NCI-H1417 (cell line): ENCODE data around the gene BRPF3.
"Not testable (repeated sequence)": the region's sequence is repeated elsewhere in the genome, so short reads cannot be mapped to it uniquely, and the experiment has no call there.

ENCODE experiments used
- DNase-seq, 3 experiments: peaks; one replicate each; lab custom pipeline; 2025; lab: John Stamatoyannopoulos, UW

BRPF3 gene

GRCh38 chr6:36200998-36201596 is 4.6 kb downstream of the BRPF3 start:
- no peak for DNase-seq

- peak in 1 of 3 experiments; percentile 44 for DNase-seq
These were observed 5.1 kb downstream of the BRPF3 start for GRCh38 chr6:36201612-36202011.

DNA sequence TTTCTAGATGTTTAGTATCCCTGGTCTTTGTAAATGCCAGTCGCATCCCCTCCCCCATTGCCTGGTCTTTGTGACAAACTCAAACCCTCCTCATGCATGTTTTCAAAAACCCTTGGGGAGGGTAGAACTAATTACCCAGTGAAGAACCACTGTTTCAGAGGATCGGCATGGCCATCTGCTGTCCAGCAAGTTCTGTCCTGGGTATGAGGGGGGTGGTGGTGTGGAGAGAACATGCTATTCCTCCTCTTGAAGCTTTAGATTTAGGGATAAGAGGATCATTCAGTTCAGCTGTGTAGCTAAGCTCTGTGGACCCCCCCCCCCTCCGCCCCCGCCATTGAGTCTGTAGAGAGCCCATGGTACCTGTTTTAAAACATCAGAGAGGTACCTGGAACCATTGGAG is 5.6 kb downstream of the BRPF3 start:
- no peak for DNase-seq

DNA sequence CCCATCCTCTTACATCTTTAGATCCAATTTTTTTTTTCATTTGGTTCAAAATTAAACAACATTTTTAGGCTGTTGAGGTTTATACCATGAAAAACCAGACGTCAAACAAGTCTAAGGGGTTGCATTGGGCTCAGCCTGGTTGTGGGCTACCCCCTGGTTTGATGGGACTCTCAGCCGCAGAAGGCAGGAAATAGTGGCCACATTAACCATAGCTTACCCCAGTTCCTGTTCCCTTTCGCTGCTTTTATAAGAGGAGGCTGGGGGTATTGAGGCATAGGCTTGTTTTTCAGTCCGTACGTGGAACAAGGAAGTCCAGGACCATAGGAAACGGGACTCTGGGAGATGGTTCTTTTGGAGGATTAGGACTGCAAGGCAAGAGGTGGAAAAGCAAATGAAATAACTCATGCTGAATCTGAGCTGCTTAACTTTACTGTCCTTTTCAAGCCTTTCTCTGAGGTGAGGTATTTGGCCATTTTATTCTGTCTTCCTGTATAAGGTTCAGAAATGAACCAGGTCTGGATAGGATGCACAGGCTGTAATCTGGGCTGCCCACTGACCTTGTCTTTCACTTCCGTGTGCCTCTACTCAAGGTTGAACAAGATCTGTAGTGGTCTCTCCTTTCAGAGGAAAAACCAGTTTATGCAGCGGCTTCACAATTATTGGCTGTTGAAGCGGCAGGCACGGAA is 7.7 kb downstream of the BRPF3 start:
- DNase-seq, result no peak

DNA sequence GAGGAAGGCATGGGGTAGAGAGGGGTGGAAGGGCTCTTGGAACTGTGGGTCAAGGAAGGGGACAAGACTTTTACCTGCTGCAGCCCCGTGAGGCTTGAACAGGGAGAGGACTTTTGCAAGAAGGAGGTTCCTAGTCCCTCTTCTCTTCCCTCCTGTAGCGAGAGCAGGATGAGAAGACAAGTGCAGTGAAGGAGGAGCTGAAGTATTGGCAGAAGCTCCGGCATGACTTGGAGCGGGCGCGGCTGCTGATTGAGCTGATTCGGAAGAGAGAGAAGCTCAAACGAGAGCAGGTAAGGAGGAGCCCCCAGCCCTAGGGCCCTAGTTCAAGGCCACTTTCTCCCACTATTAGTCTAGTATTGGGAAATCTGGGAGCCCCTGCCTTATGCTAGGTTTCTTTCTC is 10.6 kb downstream of the BRPF3 start:
- no peak for DNase-seq

- no peak for DNase-seq
These were observed 13.1 kb downstream of the BRPF3 start for GRCh38 chr6:36209606-36210005.

DNA sequence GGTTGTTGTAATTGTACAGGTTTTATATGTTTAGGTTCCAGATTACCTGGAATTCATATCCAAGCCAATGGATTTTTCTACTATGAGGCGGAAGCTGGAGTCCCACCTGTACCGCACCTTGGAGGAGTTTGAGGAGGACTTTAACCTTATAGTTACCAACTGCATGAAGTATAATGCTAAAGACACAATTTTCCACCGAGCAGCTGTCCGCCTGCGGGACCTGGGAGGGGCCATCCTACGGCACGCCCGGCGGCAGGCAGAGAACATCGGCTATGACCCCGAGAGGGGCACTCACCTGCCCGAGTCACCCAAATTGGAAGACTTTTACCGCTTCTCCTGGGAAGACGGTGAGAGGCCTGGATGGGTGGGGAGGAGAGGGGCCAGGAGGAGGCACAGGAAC is 13.6 kb downstream of the BRPF3 start:
- no peak for DNase-seq

- DNase-seq, result no peak
These were observed 14.5 kb downstream of the BRPF3 start for GRCh38 chr6:36210886-36211595.

DNA sequence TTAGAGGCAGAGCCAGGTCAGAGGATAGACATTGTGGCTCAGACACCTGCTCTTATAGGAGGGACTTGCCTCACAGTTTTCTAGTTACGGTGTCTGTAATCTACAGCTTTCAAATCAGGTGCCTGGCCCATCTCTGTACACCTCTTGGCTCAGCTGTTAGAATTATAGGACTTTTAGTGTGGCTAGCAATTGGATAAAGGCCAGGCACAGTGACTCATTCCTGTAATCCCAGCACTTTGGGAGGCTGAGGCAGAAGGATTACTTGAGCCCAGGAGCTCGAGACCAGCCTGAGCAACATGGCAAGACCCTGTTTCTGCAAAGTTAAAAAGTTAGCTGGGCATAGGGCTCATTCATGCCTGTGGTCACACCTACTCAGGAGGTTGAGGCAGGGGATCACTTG is 20.0 kb downstream of the BRPF3 start:
- no peak for DNase-seq

DNA sequence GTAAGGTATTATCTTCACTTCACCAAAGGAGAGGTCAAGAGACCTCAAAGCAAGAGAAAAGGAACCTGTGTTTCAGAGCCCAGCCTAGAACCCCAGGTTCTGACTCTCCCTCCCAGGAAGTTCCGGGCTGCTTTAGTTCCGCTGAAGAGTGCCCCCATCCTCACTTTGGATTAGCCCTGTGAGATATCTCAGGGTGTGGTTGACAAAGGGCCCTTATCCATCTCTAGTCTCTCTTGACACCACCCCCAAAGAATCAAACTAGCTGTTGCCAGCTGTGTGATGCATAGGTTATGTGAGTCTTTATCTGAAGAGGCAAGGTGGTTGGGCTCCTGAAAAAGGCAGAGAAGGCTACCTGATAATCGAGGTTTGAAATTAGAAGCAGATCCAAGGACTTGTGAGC is 20.6 kb downstream of the BRPF3 start:
- no peak for DNase-seq

- no peak for DNase-seq
These were observed 21.4 kb downstream of the BRPF3 start for GRCh38 chr6:36217946-36218345.

DNA sequence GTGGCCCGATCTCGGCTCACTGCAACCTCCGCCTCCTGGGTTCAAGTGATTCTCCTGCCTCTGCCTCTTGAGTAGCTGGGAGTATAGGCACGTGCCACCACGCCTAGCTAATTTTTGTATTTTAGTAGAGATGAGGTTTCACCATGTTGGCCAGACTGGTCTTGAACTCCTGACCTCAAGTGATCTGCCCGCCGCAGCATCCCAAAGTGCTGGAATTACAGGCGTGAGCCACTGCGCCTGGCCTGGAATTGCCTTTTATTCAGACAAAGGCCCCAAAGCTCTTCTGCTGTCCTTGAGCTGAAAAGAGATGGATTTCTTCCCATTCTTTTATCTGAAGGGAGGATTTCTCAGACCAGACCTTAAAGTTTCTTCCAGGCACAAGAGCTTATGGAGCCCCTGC is 22.0 kb downstream of the BRPF3 start:
- not testable (repeated sequence) for DNase-seq

- DNase-seq, result no peak
These were observed 22.5 kb downstream of the BRPF3 start for GRCh38 chr6:36219081-36219480.

DNA sequence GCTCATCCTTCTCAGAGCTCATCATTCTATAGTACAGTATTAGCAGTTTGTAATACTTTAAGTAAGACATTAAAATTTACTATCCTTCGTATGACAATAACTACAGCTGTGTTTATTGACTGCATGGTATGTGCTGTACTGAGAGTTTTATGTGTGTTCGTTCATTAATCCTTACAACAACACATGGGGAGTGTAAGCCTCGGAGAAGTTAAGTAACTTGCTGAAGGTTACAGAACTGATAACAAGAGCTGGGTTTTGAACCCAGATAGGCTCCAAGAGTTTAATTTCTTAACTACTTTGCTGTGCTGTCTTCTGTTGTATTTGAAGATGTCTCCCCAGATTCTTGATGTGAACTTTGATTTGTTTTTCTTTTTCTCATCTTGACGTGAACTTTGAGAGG is 23.7 kb downstream of the BRPF3 start:
- no peak for DNase-seq

DNA sequence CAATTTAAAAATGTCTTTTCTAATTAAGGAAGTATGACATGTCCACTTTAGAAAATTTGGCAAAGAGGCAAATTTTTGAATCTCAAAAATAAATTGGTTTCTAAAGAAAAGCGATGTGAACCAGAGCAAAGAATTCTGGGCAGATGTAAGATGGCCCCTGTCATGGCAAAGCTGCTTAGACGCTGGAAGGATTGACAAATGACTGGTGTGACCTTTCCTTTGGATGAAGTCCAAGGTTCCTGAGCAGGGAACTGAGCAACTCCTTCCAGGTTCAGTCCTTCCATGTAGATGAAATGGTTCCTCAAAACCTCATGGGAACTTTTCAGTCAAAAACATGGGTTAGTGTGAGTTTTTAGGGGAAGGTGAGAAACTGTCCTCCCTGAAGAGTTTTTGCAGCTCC is 25.1 kb downstream of the BRPF3 start:
- no peak for DNase-seq

DNA sequence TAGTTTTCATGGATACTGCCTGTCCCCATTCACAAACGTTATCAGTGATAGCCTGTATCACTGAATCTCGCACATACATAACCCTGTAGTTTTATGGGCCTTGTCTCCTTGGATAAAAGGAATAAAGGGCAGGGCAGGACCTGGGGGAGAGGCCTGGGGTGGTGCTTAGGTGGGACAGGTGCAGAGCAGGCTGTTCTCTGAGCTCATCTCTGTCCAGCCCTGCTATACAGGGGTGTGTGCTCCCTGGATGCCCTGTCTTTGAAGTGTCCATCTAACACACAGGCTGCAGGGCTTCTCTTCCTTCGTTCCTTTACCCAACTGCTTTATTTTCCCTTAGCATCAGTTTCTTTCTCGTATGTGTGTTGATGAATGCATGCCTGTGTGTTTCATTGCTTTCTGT is 26.4 kb downstream of the BRPF3 start:
- no peak for DNase-seq

DNA sequence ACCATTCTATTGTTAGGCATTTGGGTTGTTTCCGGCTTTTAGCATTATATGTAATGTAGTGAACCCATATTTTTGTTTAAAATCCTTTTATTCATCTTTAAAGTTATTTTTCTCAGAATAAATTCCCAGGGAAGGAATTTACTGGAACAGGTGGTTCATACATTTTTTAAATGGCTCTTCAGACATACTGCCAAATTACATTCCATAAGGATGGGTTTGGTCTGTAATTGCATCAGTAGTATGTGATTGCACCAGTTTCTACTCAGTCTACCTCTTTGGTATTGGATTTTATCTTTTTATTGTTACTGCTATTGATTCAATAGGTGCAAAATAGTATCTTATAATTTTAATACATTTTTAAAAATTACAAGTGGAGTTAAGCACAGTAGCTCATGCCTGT is 27.2 kb downstream of the BRPF3 start:
- DNase-seq, result no peak

DNA sequence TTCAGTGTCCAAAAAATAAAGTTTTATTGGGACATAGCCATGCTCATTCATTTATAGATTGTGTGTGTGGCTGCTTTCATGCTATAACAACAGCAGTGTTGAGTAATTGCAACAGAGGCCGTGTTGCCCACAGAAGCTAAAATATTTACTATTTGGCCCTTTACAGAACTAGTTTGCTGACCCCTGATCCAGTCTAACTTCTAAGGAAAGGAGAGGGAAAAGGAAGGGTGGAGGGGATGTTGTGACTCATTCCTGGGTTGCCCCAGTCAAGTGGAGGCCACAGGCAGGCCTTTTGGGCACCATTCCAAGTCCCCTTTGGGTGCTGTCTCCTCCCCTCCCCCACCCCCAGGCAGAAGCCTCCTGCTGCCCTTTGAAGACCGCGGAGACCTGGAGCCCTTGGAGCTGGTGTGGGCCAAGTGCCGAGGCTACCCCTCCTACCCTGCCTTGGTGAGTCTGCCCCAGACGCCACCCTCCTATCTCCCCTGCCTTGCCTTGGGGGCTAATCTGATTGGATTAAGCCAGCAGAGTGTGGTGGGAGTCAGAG is 28.4 kb downstream of the BRPF3 start:
- DNase-seq, result peak in 1 of 3 experiments; percentile 3

DNA sequence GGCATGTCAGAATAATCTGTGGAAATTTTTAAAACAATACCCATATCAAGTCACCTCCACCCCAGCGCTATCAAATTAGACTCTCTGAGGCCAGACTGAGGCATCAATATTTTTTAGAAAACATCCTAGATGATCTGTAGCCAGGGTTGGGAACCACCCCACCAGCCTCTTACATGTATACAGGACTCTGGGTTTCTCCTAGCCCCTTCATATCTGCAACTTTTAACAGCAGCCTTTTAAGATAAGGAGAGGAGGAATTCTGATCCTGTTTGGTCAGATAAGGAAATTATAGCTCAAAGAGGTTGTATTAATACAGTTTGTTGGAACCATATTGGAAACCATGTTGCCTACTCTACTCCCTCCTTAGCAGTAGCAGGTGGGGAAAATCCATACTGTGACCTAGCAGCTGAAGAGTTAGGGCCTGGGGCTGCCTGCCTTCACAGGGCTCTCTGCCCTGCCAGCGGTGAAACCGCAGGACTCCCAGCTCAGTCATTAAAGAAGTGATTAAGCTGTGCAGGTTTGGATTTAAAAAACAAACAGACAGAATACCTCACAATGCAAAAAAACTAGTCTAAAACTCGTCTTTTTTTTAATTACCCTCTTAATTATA is 30.0 kb downstream of the BRPF3 start:
- DNase-seq, result peak in 1 of 3 experiments; percentile 11

GRCh38 chr6:36227379-36228228 is 31.1 kb downstream of the BRPF3 start:
- peak in 2 of 3 experiments; percentile 47 to 75 for DNase-seq

- DNase-seq, result no peak
These were observed 32.7 kb downstream of the BRPF3 start for GRCh38 chr6:36229223-36229622.

GRCh38 chr6:36230371-36230770 is 33.8 kb downstream of the BRPF3 start:
- no peak for DNase-seq
